SK-N-SH treated with all-trans-retinoic acid at 6 μM for 48 hours (cell line): ENCODE results near the gene PNLDC1.

Experiments used
- ATAC-seq: fragments of 200-7000 bp; cut with Tn5 transposase; 3 replicates; pipeline ENCODE4 v1.9.1; 2020; ENCODE audit warnings: mild to moderate bottlenecking, moderate library complexity
- ARNTL ChIP-seq: fragments of 450-650 bp; formaldehyde crosslinking; IDR thresholded peaks from 2 replicates; pipeline ENCODE4 v1.5.0; 2020; ENCODE audit warnings: low read depth, mild to moderate bottlenecking, moderate library complexity, borderline replicate concordance
- BACH2 ChIP-seq: fragments of 250-450 bp; sonication (Bioruptor Pico); IDR thresholded peaks from 2 replicates; pipeline ENCODE4 v1.9.0; 2021; ENCODE audit warnings: mild to moderate bottlenecking, borderline replicate concordance
- CREB5 ChIP-seq: fragments of 250-450 bp; sonication (Bioruptor Pico); IDR thresholded peaks from 2 replicates; pipeline ENCODE4 v1.5.1; 2020; ENCODE audit warnings: low read depth, mild to moderate bottlenecking, moderate library complexity
- CSDC2 ChIP-seq: fragments of 250-450 bp; sonication (Bioruptor Pico); IDR thresholded peaks from 2 replicates; pipeline ENCODE4 v1.5.0; 2020; ENCODE audit warnings: mild to moderate bottlenecking, moderate library complexity
- CSRNP3 ChIP-seq: fragments of 250-450 bp; sonication (Bioruptor Pico); IDR thresholded peaks from 2 replicates; pipeline ENCODE4 v1.5.1; 2021; ENCODE audit warnings: mild to moderate bottlenecking, moderate library complexity
- ESRRG ChIP-seq: fragments of 250-450 bp; sonication (Bioruptor Pico); IDR thresholded peaks from 2 replicates; pipeline ENCODE4 v1.6.1; 2021; ENCODE audit warnings: mild to moderate bottlenecking
- GLIS3 ChIP-seq: fragments of 250-450 bp; sonication (Bioruptor Pico); IDR thresholded peaks from 2 replicates; pipeline ENCODE4 v1.5.0; 2020; ENCODE audit warnings: mild to moderate bottlenecking, moderate library complexity
- ISL1 ChIP-seq: fragments of 250-450 bp; sonication (Bioruptor Pico); IDR thresholded peaks from 2 replicates; pipeline ENCODE4 v2.1.2; 2022; ENCODE audit warnings: mild to moderate bottlenecking, moderate library complexity
- OSR1 ChIP-seq: fragments of 250-450 bp; sonication (Bioruptor Pico); IDR thresholded peaks from 2 replicates; pipeline ENCODE4 v1.8.0; 2022; ENCODE audit warnings: moderate library complexity, mild to moderate bottlenecking, inconsistent platforms
- POU6F1 ChIP-seq: fragments of 250-450 bp; sonication (Bioruptor Pico); IDR thresholded peaks from 2 replicates; pipeline ENCODE4 v1.8.0; 2021; ENCODE audit warnings: low read depth, mild to moderate bottlenecking, moderate library complexity, borderline replicate concordance
- PPARA ChIP-seq: fragments of 250-450 bp; sonication (Bioruptor Pico); IDR thresholded peaks from 2 replicates; pipeline ENCODE4 v1.5.0; 2020; ENCODE audit warnings: mild to moderate bottlenecking, borderline replicate concordance
- RARB ChIP-seq: fragments of 250-450 bp; sonication (Bioruptor Pico); IDR thresholded peaks from 2 replicates; pipeline ENCODE4 v1.8.0; 2021; ENCODE audit warnings: mild to moderate bottlenecking, moderate library complexity
- SNAI2 ChIP-seq: fragments of 250-450 bp; sonication (Bioruptor Pico); IDR thresholded peaks from 2 replicates; pipeline ENCODE4 v1.5.0; 2020; ENCODE audit warnings: mild to moderate bottlenecking, moderate library complexity
- TCF4 ChIP-seq: fragments of 250-450 bp; sonication (Bioruptor Pico); IDR thresholded peaks from 2 replicates; pipeline ENCODE4 v1.8.0; 2021; ENCODE audit warnings: mild to moderate bottlenecking, moderate library complexity, borderline replicate concordance
- TOX ChIP-seq: fragments of 250-450 bp; sonication (Bioruptor Pico); IDR thresholded peaks from 2 replicates; pipeline ENCODE4 v1.8.0; 2021; ENCODE audit warnings: mild to moderate bottlenecking, moderate library complexity, borderline replicate concordance
- ZC3H10 ChIP-seq: fragments of 250-450 bp; sonication (Bioruptor Pico); IDR thresholded peaks from 2 replicates; pipeline ENCODE4 v1.5.1; 2021; ENCODE audit warnings: mild to moderate bottlenecking, moderate library complexity
- ZFP3 ChIP-seq: fragments of 250-450 bp; sonication (Bioruptor Pico); IDR thresholded peaks from 2 replicates; pipeline ENCODE4 v1.5.0; 2020; ENCODE audit warnings: mild to moderate bottlenecking, moderate library complexity
- ZFP30 ChIP-seq: fragments of 450-650 bp; formaldehyde crosslinking; IDR thresholded peaks from 2 replicates; pipeline ENCODE4 v1.5.0; 2022; ENCODE audit warnings: mild to moderate bottlenecking, moderate library complexity
- ZNF565 ChIP-seq: fragments of 450-650 bp; formaldehyde crosslinking; conservative IDR thresholded peaks from 2 replicates; pipeline ENCODE4 v1.5.0; 2020; ENCODE audit warnings: low read depth, mild to moderate bottlenecking, moderate library complexity
- ZNF70 ChIP-seq: fragments of 450-650 bp; formaldehyde crosslinking; IDR thresholded peaks from 2 replicates; pipeline ENCODE4 v1.5.0; 2020; ENCODE audit warnings: mild to moderate bottlenecking, moderate library complexity
- ZNF8 ChIP-seq: fragments of 450-650 bp; formaldehyde crosslinking; IDR thresholded peaks from 2 replicates; pipeline ENCODE4 v1.5.0; 2020; ENCODE audit warnings: mild to moderate bottlenecking, moderate library complexity
- TF ChIP-seq, protein P1 (sequence below): fragments of 250-450 bp; sonication (Bioruptor Pico); IDR thresholded peaks from 2 replicates; pipeline ENCODE4 v1.5.0; 2020; ENCODE audit warnings: mild to moderate bottlenecking, moderate library complexity
- TF ChIP-seq, protein P2 (sequence below): fragments of 250-450 bp; sonication (Bioruptor Pico); IDR thresholded peaks from 2 replicates; pipeline ENCODE4 v1.8.0; 2020; ENCODE audit warnings: mild to moderate bottlenecking, moderate library complexity, borderline replicate concordance

PNLDC1 gene

GRCh38 chr6:159761873-159762680 lies 38.0 kb upstream of the PNLDC1 start, which contains the start of gene ACAT2:
Gene ACAT2, plus strand, starts transcription at chr6:159762045. Its CDS starts 43 bp downstream, at chr6:159762088.
- peak; percentile 98 for ATAC-seq
- 0 out of 2 replicates have a peak, but pooled peaks have one; percentile 33 for TF ChIP-seq GLIS3 (CRISPR knock-in tag)
- no peak for TF ChIP-seq OSR1 (CRISPR knock-in tag)

DNA sequence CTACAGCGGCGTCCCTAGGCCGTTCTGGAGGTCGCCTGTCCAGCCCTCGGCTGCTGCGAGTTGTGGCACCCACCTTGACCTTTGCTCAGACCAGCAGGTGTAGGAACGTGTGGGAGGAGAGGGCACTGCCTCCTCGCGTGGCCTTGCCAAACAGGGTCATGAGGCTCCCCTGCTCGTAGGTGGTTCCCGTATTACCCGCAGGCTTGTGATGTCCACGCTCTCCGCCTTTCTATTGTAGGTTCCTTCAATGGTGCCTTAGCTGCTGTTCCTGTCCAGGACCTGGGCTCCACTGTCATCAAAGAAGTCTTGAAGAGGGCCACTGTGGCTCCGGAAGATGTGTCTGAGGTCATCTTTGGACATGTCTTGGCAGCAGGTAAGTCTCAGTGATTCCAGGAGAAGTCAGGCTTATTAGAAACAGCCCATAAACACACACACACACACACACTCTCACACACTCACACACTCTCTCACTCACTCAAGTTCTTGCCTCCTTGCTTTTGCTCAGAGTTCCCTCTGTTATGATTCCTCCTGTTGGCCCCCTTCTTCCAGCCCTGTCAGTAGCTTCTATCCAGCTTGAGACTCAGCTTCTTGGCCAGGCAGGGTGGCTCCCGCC lies 37.3 kb upstream of the PNLDC1 start:
- peak; percentile 2; the same call in 2 of the 3 replicates for ATAC-seq
- TF ChIP-seq BACH2 (CRISPR knock-in tag) (no peak), ZNF565 (CRISPR knock-in tag) (no peak), ISL1 (CRISPR knock-in tag) (no peak)

DNA sequence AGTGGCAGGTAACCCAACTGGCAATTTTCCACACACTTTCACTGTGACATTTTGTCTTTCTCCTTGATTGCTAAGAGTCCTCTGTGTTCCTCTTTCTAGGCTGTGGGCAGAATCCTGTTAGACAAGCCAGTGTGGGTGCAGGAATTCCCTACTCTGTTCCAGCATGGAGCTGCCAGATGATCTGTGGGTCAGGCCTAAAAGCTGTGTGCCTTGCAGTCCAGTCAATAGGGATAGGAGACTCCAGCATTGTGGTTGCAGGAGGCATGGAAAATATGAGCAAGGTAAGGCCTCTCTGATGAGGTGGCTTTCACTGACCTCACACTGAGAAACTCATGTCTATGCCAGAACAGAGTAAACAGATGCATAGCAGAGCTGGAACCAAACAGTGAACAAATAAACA lies 33.2 kb upstream of the PNLDC1 start:
- TF ChIP-seq RARB (CRISPR knock-in tag) (no peak), TCF4 (CRISPR knock-in tag) (no peak), GLIS3 (CRISPR knock-in tag) (no peak), ARNTL (no peak), CREB5 (CRISPR knock-in tag) (no peak), ZNF565 (CRISPR knock-in tag) (no peak), OSR1 (CRISPR knock-in tag) (no peak), ZFP30 (CRISPR knock-in tag) (no peak), PPARA (no peak), ZFP3 (no peak), POU6F1 (CRISPR knock-in tag) (no peak), BACH2 (CRISPR knock-in tag) (no peak), ZC3H10 (CRISPR knock-in tag) (no peak)
- ATAC-seq: no peak

- no peak for ATAC-seq
These were observed 30.6 kb upstream of the PNLDC1 start for GRCh38 chr6:159769470-159769869.

More at GRCh38 chr6:159769470-159769869, 30.6 kb upstream of the PNLDC1 start:
- TF ChIP-seq GLIS3 (CRISPR knock-in tag) (no peak), ZNF70 (no peak), ZFP30 (CRISPR knock-in tag) (no peak), BACH2 (CRISPR knock-in tag) (no peak), ESRRG (no peak), TCF4 (CRISPR knock-in tag) (no peak), CSDC2 (CRISPR knock-in tag) (no peak), ARNTL (no peak), CSRNP3 (CRISPR knock-in tag) (no peak), POU6F1 (CRISPR knock-in tag) (no peak), OSR1 (CRISPR knock-in tag) (no peak), ZNF8 (CRISPR knock-in tag) (no peak), ZC3H10 (CRISPR knock-in tag) (no peak), RARB (CRISPR knock-in tag) (no peak), SNAI2 (CRISPR knock-in tag) (no peak), TOX (CRISPR knock-in tag) (no peak), ZFP3 (no peak), ZNF565 (CRISPR knock-in tag) (no peak)
- TF ChIP-seq, protein P1, sequence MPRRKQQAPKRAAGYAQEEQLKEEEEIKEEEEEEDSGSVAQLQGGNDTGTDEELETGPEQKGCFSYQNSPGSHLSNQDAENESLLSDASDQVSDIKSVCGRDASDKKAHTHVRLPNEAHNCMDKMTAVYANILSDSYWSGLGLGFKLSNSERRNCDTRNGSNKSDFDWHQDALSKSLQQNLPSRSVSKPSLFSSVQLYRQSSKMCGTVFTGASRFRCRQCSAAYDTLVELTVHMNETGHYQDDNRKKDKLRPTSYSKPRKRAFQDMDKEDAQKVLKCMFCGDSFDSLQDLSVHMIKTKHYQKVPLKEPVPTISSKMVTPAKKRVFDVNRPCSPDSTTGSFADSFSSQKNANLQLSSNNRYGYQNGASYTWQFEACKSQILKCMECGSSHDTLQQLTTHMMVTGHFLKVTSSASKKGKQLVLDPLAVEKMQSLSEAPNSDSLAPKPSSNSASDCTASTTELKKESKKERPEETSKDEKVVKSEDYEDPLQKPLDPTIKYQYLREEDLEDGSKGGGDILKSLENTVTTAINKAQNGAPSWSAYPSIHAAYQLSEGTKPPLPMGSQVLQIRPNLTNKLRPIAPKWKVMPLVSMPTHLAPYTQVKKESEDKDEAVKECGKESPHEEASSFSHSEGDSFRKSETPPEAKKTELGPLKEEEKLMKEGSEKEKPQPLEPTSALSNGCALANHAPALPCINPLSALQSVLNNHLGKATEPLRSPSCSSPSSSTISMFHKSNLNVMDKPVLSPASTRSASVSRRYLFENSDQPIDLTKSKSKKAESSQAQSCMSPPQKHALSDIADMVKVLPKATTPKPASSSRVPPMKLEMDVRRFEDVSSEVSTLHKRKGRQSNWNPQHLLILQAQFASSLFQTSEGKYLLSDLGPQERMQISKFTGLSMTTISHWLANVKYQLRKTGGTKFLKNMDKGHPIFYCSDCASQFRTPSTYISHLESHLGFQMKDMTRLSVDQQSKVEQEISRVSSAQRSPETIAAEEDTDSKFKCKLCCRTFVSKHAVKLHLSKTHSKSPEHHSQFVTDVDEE (CRISPR knock-in tag): no peak
- TF ChIP-seq, protein P2, sequence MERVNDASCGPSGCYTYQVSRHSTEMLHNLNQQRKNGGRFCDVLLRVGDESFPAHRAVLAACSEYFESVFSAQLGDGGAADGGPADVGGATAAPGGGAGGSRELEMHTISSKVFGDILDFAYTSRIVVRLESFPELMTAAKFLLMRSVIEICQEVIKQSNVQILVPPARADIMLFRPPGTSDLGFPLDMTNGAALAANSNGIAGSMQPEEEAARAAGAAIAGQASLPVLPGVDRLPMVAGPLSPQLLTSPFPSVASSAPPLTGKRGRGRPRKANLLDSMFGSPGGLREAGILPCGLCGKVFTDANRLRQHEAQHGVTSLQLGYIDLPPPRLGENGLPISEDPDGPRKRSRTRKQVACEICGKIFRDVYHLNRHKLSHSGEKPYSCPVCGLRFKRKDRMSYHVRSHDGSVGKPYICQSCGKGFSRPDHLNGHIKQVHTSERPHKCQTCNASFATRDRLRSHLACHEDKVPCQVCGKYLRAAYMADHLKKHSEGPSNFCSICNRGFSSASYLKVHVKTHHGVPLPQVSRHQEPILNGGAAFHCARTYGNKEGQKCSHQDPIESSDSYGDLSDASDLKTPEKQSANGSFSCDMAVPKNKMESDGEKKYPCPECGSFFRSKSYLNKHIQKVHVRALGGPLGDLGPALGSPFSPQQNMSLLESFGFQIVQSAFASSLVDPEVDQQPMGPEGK (CRISPR knock-in tag): no peak
